ENCODE results near the gene PLXNA4. TPM values are rescaled to one million over a fixed set of nuclear protein-coding genes. Genes with fewer than 3 reads are reported as not detected.

Gene PLXNA4
- total and polyA plus RNA-seq, 2 experiments from 2014 or later: 0.32 TPM; not detected in 1

GRCh38 chr7:132373041-132373440 lies 203.2 kb downstream of the PLXNA4 start:
- Histone ChIP-seq H3K79me2 (ENCODE audit: insufficient read depth) (no peaks in the 10 kb centered on the region), H3K27ac (no peak overlapping the region), H3K27me3 (replicated peaks; ENCODE audit: insufficient read depth) (no peaks in the 10 kb centered on the region), H3K4me1 (ENCODE audit: insufficient read depth) (no peaks in the 10 kb centered on the region), H3K4me3 (no peak overlapping the region), H3K9ac (no peak overlapping the region), H3F3A (ENCODE audit: insufficient read depth) (no peaks in the 10 kb centered on the region), H3K9me2 (ENCODE audit: insufficient read depth) (no peaks in the 10 kb centered on the region), H4K20me1 (ENCODE audit: insufficient read depth) (no peaks in the 10 kb centered on the region), H3K36me3 (ENCODE audit: low read depth) (no peaks in the 10 kb centered on the region), H3K4me2 (ENCODE audit: unreplicated experiment) (no peak overlapping the region), H3K9me3 (ENCODE audit: low read depth) (no peaks in the 10 kb centered on the region), H2AFZ (no peak overlapping the region)
- WGBS, 2 experiments (ENCODE audit: low coverage in 1 of 2, low lambda C conversion rate in 2 of 2, missing lambda C conversion rate in 2 of 2): 69 to 70% methylated on average over 3 of the region's 3 CpGs
- DNase-seq: no peak
- in situ Hi-C loops (cut with MboI): no loop called here
- TF ChIP-seq EZH2phosphoT487 (IDR thresholded peaks at IDR 0.05; ENCODE audit: insufficient read depth, low read depth) (no peak), EZH2 (IDR thresholded peaks at IDR 0.05; ENCODE audit: insufficient read depth, poor library complexity, severe bottlenecking) (no peak)

GRCh38 chr7:132371948-132372347 lies 204.3 kb downstream of the PLXNA4 start:
- H3K79me2 ChIP-seq (ENCODE audit: insufficient read depth): no peaks in the 10 kb centered on the region
- in situ Hi-C loops (cut with MboI): no loop called here
- no peak for TF ChIP-seq EZH2 (IDR thresholded peaks at IDR 0.05; ENCODE audit: insufficient read depth, poor library complexity, severe bottlenecking)
- TF ChIP-seq EZH2phosphoT487 (IDR thresholded peaks at IDR 0.05; ENCODE audit: insufficient read depth, low read depth): no peak

GRCh38 chr7:132368246-132368900 lies 207.9 kb downstream of the PLXNA4 start:
- H3K9me3 ChIP-seq (ENCODE audit: low read depth): no peaks in the 10 kb centered on the region
- H3K9me2 ChIP-seq (ENCODE audit: insufficient read depth): no peaks in the 10 kb centered on the region
- H3K79me2 ChIP-seq (ENCODE audit: insufficient read depth): no peaks in the 10 kb centered on the region
- no peak overlapping the region for H3K9ac ChIP-seq
- H3K4me2 ChIP-seq (ENCODE audit: unreplicated experiment): no peak overlapping the region
- no peaks in the 10 kb centered on the region for H3K27me3 ChIP-seq (replicated peaks; ENCODE audit: insufficient read depth)
- no peaks in the 10 kb centered on the region for H3F3A ChIP-seq (ENCODE audit: insufficient read depth)
- H3K4me1 ChIP-seq (ENCODE audit: insufficient read depth): no peaks in the 10 kb centered on the region
- H3K36me3 ChIP-seq (ENCODE audit: low read depth): no peaks in the 10 kb centered on the region
- H2AFZ ChIP-seq: no peak overlapping the region
- TF ChIP-seq EZH2 (IDR thresholded peaks at IDR 0.05; ENCODE audit: insufficient read depth, poor library complexity, severe bottlenecking) (no peak), EZH2phosphoT487 (IDR thresholded peaks at IDR 0.05; ENCODE audit: insufficient read depth, low read depth) (no peak)
- H3K4me3 ChIP-seq: no peak overlapping the region
- H4K20me1 ChIP-seq (ENCODE audit: insufficient read depth): no peaks in the 10 kb centered on the region
- WGBS, 2 experiments (ENCODE audit: low coverage in 1 of 2, low lambda C conversion rate in 2 of 2, missing lambda C conversion rate in 2 of 2): 51 to 53% methylated on average over 11 of the region's 11 CpGs
- H3K27ac ChIP-seq: no peak overlapping the region
- no peak for DNase-seq
- in situ Hi-C loops (cut with MboI): no loop called here

More at GRCh38 chr7:132371948-132372347, 204.3 kb downstream of the PLXNA4 start:
- H3K4me1 ChIP-seq (ENCODE audit: insufficient read depth): no peaks in the 10 kb centered on the region
- H3K36me3 ChIP-seq (ENCODE audit: low read depth): no peaks in the 10 kb centered on the region
- no peak overlapping the region for H3K9ac ChIP-seq
- no peaks in the 10 kb centered on the region for H3K9me2 ChIP-seq (ENCODE audit: insufficient read depth)
- H3K9me3 ChIP-seq (ENCODE audit: low read depth): no peaks in the 10 kb centered on the region
- no peak overlapping the region for H2AFZ ChIP-seq
- WGBS, 2 experiments (ENCODE audit: low coverage in 1 of 2, low lambda C conversion rate in 2 of 2, missing lambda C conversion rate in 2 of 2): 28 to 38% methylated on average over 3 of the region's 3 CpGs
- H3K4me3 ChIP-seq: no peak overlapping the region
- H3K4me2 ChIP-seq (ENCODE audit: unreplicated experiment): no peak overlapping the region
- DNase-seq: no peak
- H3F3A ChIP-seq (ENCODE audit: insufficient read depth): no peaks in the 10 kb centered on the region
- H4K20me1 ChIP-seq (ENCODE audit: insufficient read depth): no peaks in the 10 kb centered on the region
- no peaks in the 10 kb centered on the region for H3K27me3 ChIP-seq (replicated peaks; ENCODE audit: insufficient read depth)
- no peak overlapping the region for H3K27ac ChIP-seq

DNA sequence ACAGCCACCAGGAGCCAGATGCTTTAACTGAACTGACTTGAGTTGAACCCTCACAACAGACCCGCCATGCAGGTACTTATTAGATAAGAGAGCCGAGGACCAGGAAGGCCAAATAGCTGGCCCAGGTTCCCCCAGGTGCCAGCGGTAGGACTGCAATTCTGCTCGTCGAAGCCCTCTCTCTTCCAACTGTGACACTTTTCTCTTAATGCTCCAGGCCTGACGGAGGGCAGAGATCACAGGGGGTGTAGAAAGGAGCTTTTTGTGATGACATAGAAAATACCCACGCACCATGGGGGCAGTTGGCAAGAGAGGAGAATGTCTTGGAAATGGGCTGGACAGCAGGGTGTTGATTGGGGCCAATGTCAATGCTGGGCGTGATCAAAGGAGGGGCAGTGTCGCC lies 208.5 kb downstream of the PLXNA4 start:
- H3K36me3 ChIP-seq (ENCODE audit: low read depth): no peaks in the 10 kb centered on the region
- H3F3A ChIP-seq (ENCODE audit: insufficient read depth): no peaks in the 10 kb centered on the region
- no peaks in the 10 kb centered on the region for H3K27me3 ChIP-seq (replicated peaks; ENCODE audit: insufficient read depth)
- H3K9me3 ChIP-seq (ENCODE audit: low read depth): no peaks in the 10 kb centered on the region
- no peaks in the 10 kb centered on the region for H4K20me1 ChIP-seq (ENCODE audit: insufficient read depth)
- TF ChIP-seq EZH2 (IDR thresholded peaks at IDR 0.05; ENCODE audit: insufficient read depth, poor library complexity, severe bottlenecking) (no peak), EZH2phosphoT487 (IDR thresholded peaks at IDR 0.05; ENCODE audit: insufficient read depth, low read depth) (no peak)
- H3K4me1 ChIP-seq (ENCODE audit: insufficient read depth): no peaks in the 10 kb centered on the region
- no peak overlapping the region for H3K27ac ChIP-seq
- H3K4me3 ChIP-seq: no peak overlapping the region
- H3K79me2 ChIP-seq (ENCODE audit: insufficient read depth): no peaks in the 10 kb centered on the region
- no peak overlapping the region for H3K4me2 ChIP-seq (ENCODE audit: unreplicated experiment)
- DNase-seq: no peak
- in situ Hi-C loops (cut with MboI): no loop called here
- H3K9ac ChIP-seq: no peak overlapping the region
- no peak overlapping the region for H2AFZ ChIP-seq
- no peaks in the 10 kb centered on the region for H3K9me2 ChIP-seq (ENCODE audit: insufficient read depth)
- 64 to 74% methylated on average over 9 of the region's 9 CpGs for WGBS, 2 experiments (ENCODE audit: low coverage in 1 of 2, low lambda C conversion rate in 2 of 2, missing lambda C conversion rate in 2 of 2)

Data from GM23248 (cell line).